ENCODE measurements around the gene SCN5A. TPM values are rescaled to one million over a fixed set of nuclear protein-coding genes. Genes with fewer than 3 reads are reported as not detected.

Gene SCN5A
- total and polyA plus RNA-seq, 2 of the 4 experiments (the other 2 are of a cell fraction), result 1.9 to 2.0 TPM

DNA sequence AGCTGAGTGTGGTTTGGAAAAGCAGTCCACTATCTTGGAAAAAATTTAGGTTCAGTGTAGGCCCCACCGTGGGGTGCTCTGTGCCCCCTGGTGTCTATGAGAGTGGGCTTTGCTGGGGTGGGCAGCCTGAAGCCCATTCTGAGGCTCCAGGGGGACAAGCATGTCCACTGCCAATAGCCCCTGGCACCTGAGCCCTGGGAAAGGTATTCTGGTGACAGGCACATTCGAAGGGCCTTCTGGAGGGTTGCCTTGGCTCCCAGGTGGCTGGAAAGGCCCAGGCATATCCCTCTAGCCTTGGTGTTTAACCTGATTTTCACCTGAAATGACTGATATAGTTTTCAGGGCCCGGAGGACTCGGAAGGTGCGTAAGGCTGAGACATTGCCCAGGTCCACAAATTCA, 36.1 kb downstream of the SCN5A start:
- Histone ChIP-seq H3K23ac (ENCODE audit: low read depth, low read length) (no peak overlapping the region), H3K14ac (replicated peaks; ENCODE audit: low read depth, low read length) (no peak overlapping the region), H3K4me1 (ENCODE audit: control insufficient read depth, insufficient read depth, low read length) (no peaks in the 10 kb centered on the region), H2BK5ac (ENCODE audit: low read depth, low read length, poor library complexity, severe bottlenecking) (no peak overlapping the region), H4K20me1 (ENCODE audit: insufficient read depth, low read length) (no peaks in the 10 kb centered on the region; the same call in 1 of the 2 replicates), H3K9ac (ENCODE audit: low read depth, low read length) (no peak overlapping the region), H3K79me1 (ENCODE audit: low read depth in 1 of 2, low read length in 2 of 2) (no peaks in the 10 kb centered on the region), H3K4me2 (ENCODE audit: low read depth, low read length) (no peak overlapping the region), H3K18ac (ENCODE audit: low read depth, low read length) (no peak overlapping the region), H2AK9ac (replicated peaks; ENCODE audit: low read depth, low read length, poor library complexity) (peak overlapping the region; percentile 50), H3K36me3 (ENCODE audit: control insufficient read depth, insufficient read depth, low read length) (no peaks in the 10 kb centered on the region), H4K8ac (ENCODE audit: low read depth in 2 of 2, low read length in 2 of 2) (no peak overlapping the region), H3K27me3 (ENCODE audit: control insufficient read depth, insufficient read depth, low read length) (no peaks in the 10 kb centered on the region; the same call in 1 of the 2 replicates), H2BK15ac (ENCODE audit: low read depth, low read length) (no peak overlapping the region), H3K4ac (ENCODE audit: low read depth, low read length) (no peak overlapping the region), H2BK120ac (ENCODE audit: low read depth, low read length) (no peak overlapping the region), H2AK5ac (ENCODE audit: low read depth, low read length) (no peak overlapping the region), H2AFZ (replicated peaks; ENCODE audit: low read length, poor library complexity) (no peak overlapping the region), H3K9me3 (ENCODE audit: control insufficient read depth, insufficient read depth, low read length) (no peaks in the 10 kb centered on the region), H4K5ac (ENCODE audit: low read depth, low read length) (no peak overlapping the region), H4K91ac (ENCODE audit: insufficient read depth, low read depth, low read length) (no peak overlapping the region), H2BK20ac (ENCODE audit: low read depth, low read length) (no peak overlapping the region), H3K9me1 (ENCODE audit: insufficient read depth, low read length) (0 out of 2 replicates have a peak, but pooled peaks cover 5% of the 10 kb centered on the region), H3K56ac (ENCODE audit: extremely low read depth, insufficient read depth, low read length) (no peak overlapping the region), H3K4me3 (ENCODE audit: insufficient read depth, low read depth, low read length) (no peak overlapping the region), H3K27ac (ENCODE audit: insufficient read depth, low read length) (no peak overlapping the region)
- intact Hi-C loops (cut with micrococcal nuclease), result no loop called here
- no peak for DNase-seq
- dilution Hi-C loops (cut with HindIII; ENCODE audit: low sequenced_read_pairs, unreplicated experiment), result no loop called here
- ChIA-PET POLR2A (ENCODE audit: unreplicated experiment) (no interaction called here), CTCF (no interaction called here)
- in situ Hi-C loops (cut with MboI; ENCODE audit: low sequenced_read_pairs), result no loop called here
- WGBS, 2 experiments (ENCODE audit: extremely low coverage in 2 of 2, insufficient read length in 1 of 2), result 89% methylated on average over 1 of the region's 5 CpGs; no CpG with 5 or more reads in 1 of the 2 experiments
- ATAC-seq (ENCODE audit: low read depth), result no peak
- TF ChIP-seq MAZ (IDR thresholded peaks at IDR 0.05; ENCODE audit: borderline replicate concordance, low read depth, low read length) (no peak), NFE2L2 (IDR thresholded peaks at IDR 0.05; ENCODE audit: low read depth, low read length) (no peak), BHLHE40 (IDR thresholded peaks at IDR 0.05; ENCODE audit: low read depth, low read length) (no peak), RCOR1 (IDR thresholded peaks at IDR 0.05; ENCODE audit: insufficient replicate concordance, low read length) (no peak), MAFK (IDR thresholded peaks at IDR 0.05; ENCODE audit: low read depth, low read length) (no peak), MXI1 (IDR thresholded peaks at IDR 0.05; ENCODE audit: borderline replicate concordance, low read depth, low read length) (no peak), FOS (IDR thresholded peaks at IDR 0.05; ENCODE audit: low read depth, low read length) (no peak), USF2 (IDR thresholded peaks at IDR 0.05; ENCODE audit: low read depth, low read length) (no peak)
- TF ChIP-seq, protein P1, sequence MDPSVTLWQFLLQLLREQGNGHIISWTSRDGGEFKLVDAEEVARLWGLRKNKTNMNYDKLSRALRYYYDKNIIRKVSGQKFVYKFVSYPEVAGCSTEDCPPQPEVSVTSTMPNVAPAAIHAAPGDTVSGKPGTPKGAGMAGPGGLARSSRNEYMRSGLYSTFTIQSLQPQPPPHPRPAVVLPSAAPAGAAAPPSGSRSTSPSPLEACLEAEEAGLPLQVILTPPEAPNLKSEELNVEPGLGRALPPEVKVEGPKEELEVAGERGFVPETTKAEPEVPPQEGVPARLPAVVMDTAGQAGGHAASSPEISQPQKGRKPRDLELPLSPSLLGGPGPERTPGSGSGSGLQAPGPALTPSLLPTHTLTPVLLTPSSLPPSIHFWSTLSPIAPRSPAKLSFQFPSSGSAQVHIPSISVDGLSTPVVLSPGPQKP (IDR thresholded peaks at IDR 0.05; ENCODE audit: borderline replicate concordance, low read depth, low read length), result no peak
- TF ChIP-seq, protein P2, sequence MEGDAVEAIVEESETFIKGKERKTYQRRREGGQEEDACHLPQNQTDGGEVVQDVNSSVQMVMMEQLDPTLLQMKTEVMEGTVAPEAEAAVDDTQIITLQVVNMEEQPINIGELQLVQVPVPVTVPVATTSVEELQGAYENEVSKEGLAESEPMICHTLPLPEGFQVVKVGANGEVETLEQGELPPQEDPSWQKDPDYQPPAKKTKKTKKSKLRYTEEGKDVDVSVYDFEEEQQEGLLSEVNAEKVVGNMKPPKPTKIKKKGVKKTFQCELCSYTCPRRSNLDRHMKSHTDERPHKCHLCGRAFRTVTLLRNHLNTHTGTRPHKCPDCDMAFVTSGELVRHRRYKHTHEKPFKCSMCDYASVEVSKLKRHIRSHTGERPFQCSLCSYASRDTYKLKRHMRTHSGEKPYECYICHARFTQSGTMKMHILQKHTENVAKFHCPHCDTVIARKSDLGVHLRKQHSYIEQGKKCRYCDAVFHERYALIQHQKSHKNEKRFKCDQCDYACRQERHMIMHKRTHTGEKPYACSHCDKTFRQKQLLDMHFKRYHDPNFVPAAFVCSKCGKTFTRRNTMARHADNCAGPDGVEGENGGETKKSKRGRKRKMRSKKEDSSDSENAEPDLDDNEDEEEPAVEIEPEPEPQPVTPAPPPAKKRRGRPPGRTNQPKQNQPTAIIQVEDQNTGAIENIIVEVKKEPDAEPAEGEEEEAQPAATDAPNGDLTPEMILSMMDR (conservative IDR thresholded peaks at IDR 0.05; ENCODE audit: low read depth, low read length), result no peak
- BruUV-seq (replicated peaks), result no TSS peak

Measured in IMR-90 (cell line).